Activated CD8-positive, alpha-beta memory T cell treated with anti-CD3 and anti-CD28 coated beads, Interleukin-2, amount 10 ng/mL, durations not matched to agents 7 days and 5 days (primary cell): ENCODE data around the gene TOB1. TPM values are rescaled to one million over a fixed set of nuclear protein-coding genes. Genes with fewer than 3 reads are reported as not detected.

Source experiments
- ATAC-seq: fragments of 150-1000 bp; cut with Tn5 transposase; one replicate; pipeline ENCODE4 v1.10.0; 2021; ENCODE audit warnings: moderate library complexity
- CTCF ChIA-PET: fragments of 350-600 bp; sonication (Branson Sonifier 250); formaldehyde crosslinking; loops from one replicate; lab custom pipeline; 2021; ENCODE audit warnings: antibody characterized with exemption; lab: Charles Lee
- DNase-seq: peaks from one replicate; pipeline ENCODE4 v3.0.0-alpha.2; 2020
- H3K27ac Mint-ChIP-seq: one replicate; pipeline ENCODE4 v1.8.0; 2021; ENCODE audit warnings: mild to moderate bottlenecking, mixed read lengths
- H3K27me3 Mint-ChIP-seq: one replicate; pipeline ENCODE4 v1.8.0; 2021; ENCODE audit warnings: mixed read lengths
- H3K36me3 Mint-ChIP-seq: one replicate; pipeline ENCODE4 v1.8.0; 2021; ENCODE audit warnings: mild to moderate bottlenecking, mixed read lengths
- H3K4me1 Mint-ChIP-seq: one replicate; pipeline ENCODE4 v1.8.0; 2021; ENCODE audit warnings: mixed read lengths
- H3K4me3 Mint-ChIP-seq: one replicate; pipeline ENCODE4 v1.8.0; 2021; ENCODE audit warnings: mild to moderate bottlenecking, moderate library complexity, mixed read lengths
- H3K9me3 Mint-ChIP-seq: one replicate; pipeline ENCODE4 v1.8.0; 2022; ENCODE audit warnings: low read depth, mixed read lengths
- total RNA-seq, 2 experiments: library from RNA; stranded (reverse); gene quantifications; one replicate each; pipeline ENCODE4 v1.2.3, GENCODE V29; 2021

The TOB1 gene
- total RNA-seq, 2 experiments from 2014 or later, result 34.1 to 47.5 TPM

GRCh38 chr17:50836826-50837225 lies 29.3 kb downstream of the TOB1 start:
- Mint-ChIP-seq H3K4me3 (no peak overlapping the region), H3K27me3 (peaks cover 17% of the 10 kb centered on the region), H3K4me1 (no peaks in the 10 kb centered on the region), H3K36me3 (no peaks in the 10 kb centered on the region), H3K27ac (no peak overlapping the region), H3K9me3 (no peaks in the 10 kb centered on the region)
- ATAC-seq, result no peak
- CTCF ChIA-PET, result interaction anchor here (0.9 to 1.1 kb wide), 3 partner anchors 20 to 113 kb away, joined by 3 read pairs; no protein-coding TSS in a partner anchor
- DNase-seq, result no peak

- no peak within 1 kb of the TSS for H3K4me3 Mint-ChIP-seq
- no peaks in the 10 kb centered on the region for H3K36me3 Mint-ChIP-seq
- CTCF ChIA-PET, result interaction anchor here (1.1 to 1.5 kb wide), 3 partner anchors 13 to 17 kb away, joined by 3 to 5 read pairs (median 3); no protein-coding TSS in a partner anchor
- ATAC-seq (no peak), DNase-seq (no peak)
- H3K9me3 Mint-ChIP-seq, result no peaks in the 10 kb centered on the region
- no peaks in the 10 kb centered on the region for H3K4me1 Mint-ChIP-seq
- no peak within 1 kb of the TSS for H3K27ac Mint-ChIP-seq
- peaks cover 17% of the 10 kb centered on the region for H3K27me3 Mint-ChIP-seq
Observed at GRCh38 chr17:50835301-50836234, 30.6 kb downstream of the TOB1 start, which contains the start of gene WFIKKN2. Gene WFIKKN2, plus strand, starts transcription at chr17:50835586. Its CDS starts 352 bp downstream, at chr17:50835938.

- Mint-ChIP-seq H3K36me3 (no peaks in the 10 kb centered on the region), H3K9me3 (no peaks in the 10 kb centered on the region), H3K4me1 (no peaks in the 10 kb centered on the region), H3K27me3 (peaks cover 17% of the 10 kb centered on the region), H3K4me3 (no peak overlapping the region), H3K27ac (no peak overlapping the region)
- CTCF ChIA-PET, result interaction anchor here (0.6 to 1.5 kb wide), 4 partner anchors 14 to 55 kb away, joined by 3 to 5 read pairs (median 3); no protein-coding TSS in a partner anchor
- ATAC-seq, result no peak
- DNase-seq, result no peak
Observed at GRCh38 chr17:50834429-50835300, 31.5 kb downstream of the TOB1 start.

- no peaks in the 10 kb centered on the region for H3K36me3 Mint-ChIP-seq
- CTCF ChIA-PET, result interaction anchor here (0.6 to 1.5 kb wide), 3 partner anchors 12 to 54 kb away, joined by 3 read pairs; no protein-coding TSS in a partner anchor
- H3K4me1 Mint-ChIP-seq, result peaks cover 3% of the 10 kb centered on the region
- H3K9me3 Mint-ChIP-seq, result no peaks in the 10 kb centered on the region
- no peak overlapping the region for H3K27ac Mint-ChIP-seq
- no peak for DNase-seq
- no peak for ATAC-seq
- H3K4me3 Mint-ChIP-seq, result no peak overlapping the region
- H3K27me3 Mint-ChIP-seq, result peaks cover 19% of the 10 kb centered on the region
Observed at GRCh38 chr17:50833510-50834428, 32.4 kb downstream of the TOB1 start.

DNA sequence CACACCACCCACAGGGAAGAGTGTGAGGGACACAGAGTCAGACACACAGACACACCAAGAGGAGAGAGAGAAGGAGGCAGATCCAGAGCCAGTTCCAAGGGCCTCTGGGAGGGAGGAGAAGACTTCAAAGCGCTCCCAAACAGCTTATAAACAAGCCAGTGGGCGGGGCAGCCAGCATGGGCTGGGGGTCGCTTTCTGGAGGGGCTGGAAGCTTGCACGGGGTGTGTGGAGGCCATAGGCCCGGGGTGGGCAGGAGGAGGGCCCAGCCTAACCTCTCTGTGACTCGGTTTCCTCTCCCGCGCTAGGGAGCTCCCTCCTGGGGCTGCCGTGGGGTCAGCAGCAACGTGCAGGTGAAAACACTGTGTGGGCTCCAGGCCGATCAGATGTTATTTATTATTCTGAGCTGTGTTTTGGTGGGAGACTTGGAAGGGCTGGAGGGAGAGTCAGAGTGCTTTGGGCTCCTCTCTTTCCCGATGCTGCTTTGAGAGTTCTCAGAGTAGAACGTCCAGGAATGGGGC lies 33.2 kb downstream of the TOB1 start:
- CTCF ChIA-PET, result interaction anchor here (0.6 to 1.1 kb wide), 2 partner anchors 11 to 350 kb away, joined by 3 to 4 read pairs; no protein-coding TSS in a partner anchor
- no peaks in the 10 kb centered on the region for H3K36me3 Mint-ChIP-seq
- no peaks in the 10 kb centered on the region for H3K9me3 Mint-ChIP-seq
- H3K27ac Mint-ChIP-seq, result no peak overlapping the region
- H3K27me3 Mint-ChIP-seq, result peaks cover 19% of the 10 kb centered on the region
- H3K4me1 Mint-ChIP-seq, result peaks cover 10% of the 10 kb centered on the region
- ATAC-seq, result no peak
- no peak overlapping the region for H3K4me3 Mint-ChIP-seq
- DNase-seq, result no peak

- peaks cover 10% of the 10 kb centered on the region for H3K4me1 Mint-ChIP-seq
- no peaks in the 10 kb centered on the region for H3K36me3 Mint-ChIP-seq
- H3K27ac Mint-ChIP-seq, result no peak overlapping the region
- H3K9me3 Mint-ChIP-seq, result no peaks in the 10 kb centered on the region
- no peak overlapping the region for H3K4me3 Mint-ChIP-seq
- ATAC-seq (no peak), DNase-seq (no peak)
- CTCF ChIA-PET, result interaction anchor here (0.6 to 1.2 kb wide), 3 partner anchors 11 to 350 kb away, joined by 3 to 4 read pairs (median 3); no protein-coding TSS in a partner anchor
- peaks cover 19% of the 10 kb centered on the region for H3K27me3 Mint-ChIP-seq
Observed at GRCh38 chr17:50832267-50832863, 33.8 kb downstream of the TOB1 start.

DNA sequence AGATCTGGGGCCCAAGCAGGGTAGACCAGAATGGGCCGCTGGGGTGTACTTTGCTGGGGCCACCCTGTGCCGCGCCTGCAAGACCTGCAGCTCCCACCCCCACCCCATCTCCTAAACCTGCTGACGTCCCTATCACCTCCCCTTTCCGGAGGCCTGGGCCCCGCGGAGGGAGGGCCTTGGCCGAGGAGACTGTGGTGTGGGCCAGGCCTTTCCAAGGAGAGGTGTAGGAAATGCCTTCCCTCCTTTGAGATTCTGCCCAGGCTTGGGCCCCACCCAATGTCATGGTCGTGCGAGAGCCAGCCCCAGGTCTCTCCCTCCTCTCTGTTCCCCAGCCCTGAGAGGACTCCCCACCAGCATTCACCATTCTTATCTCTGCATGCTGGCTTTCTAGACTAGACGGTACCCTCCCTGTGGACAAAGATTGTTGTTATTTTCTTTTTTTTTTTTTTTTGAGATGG lies 34.7 kb downstream of the TOB1 start:
- no peak for DNase-seq
- CTCF ChIA-PET, result interaction anchor here (1.2 to 4.6 kb wide), 2 partner anchors 14 to 45 kb away, joined by 3 to 18 read pairs; no protein-coding TSS in a partner anchor
- Mint-ChIP-seq H3K27me3 (peaks cover 19% of the 10 kb centered on the region), H3K4me1 (peaks cover 10% of the 10 kb centered on the region), H3K4me3 (no peak overlapping the region), H3K9me3 (no peaks in the 10 kb centered on the region), H3K36me3 (no peaks in the 10 kb centered on the region), H3K27ac (no peak overlapping the region)
- ATAC-seq, result no peak

- H3K36me3 Mint-ChIP-seq, result no peaks in the 10 kb centered on the region
Observed at GRCh38 chr17:50830994-50831393, 35.2 kb downstream of the TOB1 start.

DNA sequence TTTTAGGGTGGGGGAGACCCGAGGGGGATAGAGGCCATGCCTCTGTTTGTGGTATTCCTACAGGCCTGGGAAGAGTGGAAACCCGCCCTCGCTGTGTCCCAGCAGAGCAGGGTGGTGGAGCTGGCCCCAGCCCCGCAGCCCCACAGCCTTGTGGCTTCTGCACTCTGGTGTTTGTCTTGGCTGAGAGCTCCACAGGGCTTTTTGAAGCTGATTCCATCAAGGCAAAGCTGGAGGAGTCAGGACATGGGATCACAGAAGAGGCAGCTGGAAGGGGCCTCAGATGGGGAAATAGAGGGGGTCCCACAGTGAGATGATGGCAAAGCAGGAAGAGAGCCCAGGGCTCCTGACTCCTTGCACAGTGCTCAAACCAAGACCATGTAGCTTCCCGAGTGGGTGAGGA lies 35.8 kb downstream of the TOB1 start:
- Mint-ChIP-seq H3K27ac (no peak overlapping the region), H3K4me1 (peaks cover 10% of the 10 kb centered on the region), H3K36me3 (no peaks in the 10 kb centered on the region), H3K9me3 (no peaks in the 10 kb centered on the region), H3K4me3 (no peak overlapping the region), H3K27me3 (peaks cover 10% of the 10 kb centered on the region)
- ATAC-seq (no peak), DNase-seq (no peak)
- CTCF ChIA-PET, result interaction anchor here (1.0 to 4.6 kb wide), 4 partner anchors 12 to 47 kb away, joined by 3 to 18 read pairs (median 4); no protein-coding TSS in a partner anchor

More at GRCh38 chr17:50830994-50831393, 35.2 kb downstream of the TOB1 start:
- no peak for ATAC-seq
- H3K27ac Mint-ChIP-seq, result no peak overlapping the region
- H3K4me1 Mint-ChIP-seq, result peaks cover 10% of the 10 kb centered on the region
- H3K9me3 Mint-ChIP-seq, result no peaks in the 10 kb centered on the region
- H3K4me3 Mint-ChIP-seq, result no peak overlapping the region
- peaks cover 16% of the 10 kb centered on the region for H3K27me3 Mint-ChIP-seq
- DNase-seq, result no peak
- CTCF ChIA-PET, result interaction anchor here (1.0 to 4.6 kb wide), 5 partner anchors 13 to 48 kb away, joined by 3 to 18 read pairs (median 4); no protein-coding TSS in a partner anchor

DNA sequence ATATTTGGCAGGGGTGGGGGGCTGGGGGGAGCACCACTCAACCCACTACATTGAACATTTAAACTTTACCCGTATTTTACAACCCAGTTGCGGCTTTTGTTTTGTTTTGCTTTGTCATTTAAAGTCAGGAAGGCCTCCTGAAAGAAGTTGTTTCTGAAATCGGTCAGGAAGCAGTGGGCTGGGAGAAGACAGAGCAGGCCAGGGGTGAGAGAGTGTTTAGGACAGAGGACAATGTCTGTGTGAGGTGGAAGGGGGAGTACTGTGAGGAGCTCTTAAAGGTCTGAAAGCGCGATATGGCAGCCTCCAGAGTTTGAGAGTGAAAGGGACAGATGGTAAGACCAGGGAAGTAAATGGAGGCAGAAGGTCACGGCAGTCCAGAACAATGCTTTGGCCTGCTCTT lies 36.8 kb downstream of the TOB1 start:
- H3K36me3 Mint-ChIP-seq, result no peaks in the 10 kb centered on the region
- CTCF ChIA-PET, result interaction anchor here (0.7 to 4.6 kb wide), 3 partner anchors 11 to 83 kb away, joined by 3 to 18 read pairs (median 4); no protein-coding TSS in a partner anchor
- no peak for ATAC-seq
- peaks cover 10% of the 10 kb centered on the region for H3K4me1 Mint-ChIP-seq
- H3K27ac Mint-ChIP-seq, result no peak overlapping the region
- peaks cover 5% of the 10 kb centered on the region for H3K27me3 Mint-ChIP-seq
- no peaks in the 10 kb centered on the region for H3K9me3 Mint-ChIP-seq
- no peak overlapping the region for H3K4me3 Mint-ChIP-seq
- no peak for DNase-seq

- CTCF ChIA-PET, result interaction anchor here (0.6 to 4.6 kb wide), 3 partner anchors 11 to 128 kb away, joined by 3 to 18 read pairs (median 3); no protein-coding TSS in a partner anchor
- Mint-ChIP-seq H3K36me3 (no peaks in the 10 kb centered on the region), H3K4me3 (no peak overlapping the region), H3K9me3 (peaks cover 3% of the 10 kb centered on the region), H3K4me1 (peaks cover 11% of the 10 kb centered on the region), H3K27me3 (peaks cover 9% of the 10 kb centered on the region), H3K27ac (no peak overlapping the region)
- DNase-seq, result no peak
- ATAC-seq, result peak; percentile 27
Observed at GRCh38 chr17:50828508-50829170, 37.5 kb downstream of the TOB1 start.
